GM21528 (cell line): ENCODE results near the gene PKD2L2.
A peak's percentile ranks its signal among the peaks of the same experiment; 100 is the strongest.
"Not testable (repeated sequence)": the region's sequence is repeated elsewhere in the genome, so short reads cannot be mapped to it uniquely, and the experiment has no call there.

Experiments used
- ATAC-seq: cut with Tn5 transposase; IDR thresholded peaks from one replicate; pipeline ENCODE4 v1.9.1; 2021; ENCODE audit warnings: mild to moderate bottlenecking, moderate library complexity; ENCODE audit not compliant: unreplicated experiment, low FRiP score

Gene PKD2L2

GRCh38 chr5:137888863-137889759 lies at the start of gene PKD2L2:
Gene PKD2L2, plus strand, starts transcription at chr5:137889457. Its CDS starts 35 bp downstream, at chr5:137889492.
- peak; percentile 91 for ATAC-seq

- no peak for ATAC-seq
Observed at GRCh38 chr5:137842296-137842695, 47.0 kb upstream of the PKD2L2 start.

GRCh38 chr5:137843676-137844299 lies 45.5 kb upstream of the PKD2L2 start:
- no peak for ATAC-seq

- ATAC-seq, result no peak
Observed at GRCh38 chr5:137845472-137845871, 43.8 kb upstream of the PKD2L2 start.

GRCh38 chr5:137847687-137848086 lies 41.6 kb upstream of the PKD2L2 start:
- no peak for ATAC-seq

GRCh38 chr5:137853165-137853564 lies 36.1 kb upstream of the PKD2L2 start:
- ATAC-seq, result not testable (repeated sequence)

- no peak for ATAC-seq
Observed at GRCh38 chr5:137856201-137856600, 33.1 kb upstream of the PKD2L2 start.

GRCh38 chr5:137856916-137857862 lies 32.1 kb upstream of the PKD2L2 start:
- ATAC-seq, result no peak

- ATAC-seq, result peak; percentile 82
Observed at GRCh38 chr5:137858223-137858916, 30.9 kb upstream of the PKD2L2 start.

- no peak for ATAC-seq
Observed at GRCh38 chr5:137858954-137859353, 30.3 kb upstream of the PKD2L2 start.

GRCh38 chr5:137862251-137862650 lies 27.0 kb upstream of the PKD2L2 start:
- no peak for ATAC-seq

GRCh38 chr5:137863653-137864052 lies 25.6 kb upstream of the PKD2L2 start:
- not testable (repeated sequence) for ATAC-seq

- ATAC-seq, result no peak
Observed at GRCh38 chr5:137866541-137867388, 22.5 kb upstream of the PKD2L2 start.

GRCh38 chr5:137867664-137868063 lies 21.6 kb upstream of the PKD2L2 start, which contains the start of gene MYOT:
Gene MYOT, plus strand, starts transcription at chr5:137867860. Its CDS starts 2,792 bp downstream, at chr5:137870652.
- no peak for ATAC-seq

- ATAC-seq, result no peak
Observed at GRCh38 chr5:137870647-137871339, 18.5 kb upstream of the PKD2L2 start.

- no peak for ATAC-seq
Observed at GRCh38 chr5:137871571-137871970, 17.7 kb upstream of the PKD2L2 start.

GRCh38 chr5:137872466-137872865 lies 16.8 kb upstream of the PKD2L2 start:
- ATAC-seq, result no peak

- ATAC-seq, result no peak
Observed at GRCh38 chr5:137876101-137876500, 13.2 kb upstream of the PKD2L2 start.
